GM23338 (cell line): ENCODE measurements around the gene SRGAP1.

Experiments
- CREB1 ChIP-seq: fragments of 250-450 bp; sonication (Bioruptor Pico); IDR thresholded peaks from 2 replicates; pipeline ENCODE4 v1.5.0; 2020; ENCODE audit warnings: low read depth, mild to moderate bottlenecking, moderate library complexity
- CTCF ChIP-seq, 2 experiments: fragments of 200-600 bp in 1 of 2; sonication (generic) in 1 of 2; conservative IDR thresholded peaks; 2 replicates each; pipeline versions ENCODE4 v1.5.1 to v1.6.1; 2016 to 2017; ENCODE audit warnings: antibody characterized with exemption in 2 of 2, low read depth in 2 of 2, mild to moderate bottlenecking in 2 of 2, moderate library complexity in 1 of 2
- EZH2 ChIP-seq: fragments of 200-600 bp; sonication (generic); IDR thresholded peaks from one replicate; pipeline ENCODE4 v1.8.0; 2017; ENCODE audit warnings: antibody characterized with exemption, mild to moderate bottlenecking, low read depth; ENCODE audit not compliant: unreplicated experiment
- NANOG ChIP-seq: IDR thresholded peaks from 2 replicates; pipeline ENCODE4 v1.6.1; 2016; ENCODE audit warnings: antibody characterized with exemption, borderline replicate concordance
- POLR2AphosphoS5 ChIP-seq: IDR thresholded peaks from 2 replicates; pipeline ENCODE4 v1.6.1; 2016; ENCODE audit warnings: antibody characterized with exemption, low read depth
- REST ChIP-seq: IDR thresholded peaks from one replicate; pipeline ENCODE4 v1.6.1; 2018; ENCODE audit warnings: antibody characterized with exemption; ENCODE audit not compliant: unreplicated experiment
- STAT1 ChIP-seq: IDR thresholded peaks from one replicate; pipeline ENCODE4 v1.6.1; 2016; ENCODE audit warnings: antibody characterized with exemption; ENCODE audit not compliant: unreplicated experiment
- ZNF331 ChIP-seq: fragments of 250-450 bp; sonication (Bioruptor Pico); IDR thresholded peaks from 2 replicates; pipeline ENCODE4 v1.5.0; 2020; ENCODE audit warnings: low read depth, mild to moderate bottlenecking, moderate library complexity

- no peak for TF ChIP-seq EZH2
- no peak for TF ChIP-seq CTCF (conservative IDR thresholded peaks at IDR 0.05; ENCODE audit: low read depth in 2 of 2)
- no peak for TF ChIP-seq REST
- TF ChIP-seq NANOG: no peak
- TF ChIP-seq POLR2AphosphoS5: no peak
- no peak for TF ChIP-seq ZNF331 (CRISPR knock-in tag)
- no peak for TF ChIP-seq CREB1
- no peak for TF ChIP-seq STAT1
These were observed 8.5 kb upstream of the SRGAP1 start for GRCh38 chr12:63836046-63836445.
